Activated T-helper 17 cell treated with anti-CD3 and anti-CD28 coated beads, Interleukin-2, amount 50 U/mL, for 72 hours (primary cell): ENCODE data around the gene HOXC6. TPM values are rescaled to one million over a fixed set of nuclear protein-coding genes. Genes with fewer than 3 reads are reported as not detected.

Experiments
- ATAC-seq: fragments of 150-1000 bp; cut with Tn5 transposase; replicated peaks from 2 replicates; pipeline ENCODE4 v1.10.0; 2021; ENCODE audit warnings: mild to moderate bottlenecking, moderate library complexity
- H3K27ac Mint-ChIP-seq: one replicate; pipeline ENCODE4 v1.8.0; 2022; ENCODE audit warnings: mixed read lengths
- H3K27me3 Mint-ChIP-seq: one replicate; pipeline ENCODE4 v1.8.0; 2022; ENCODE audit warnings: mixed read lengths
- H3K36me3 Mint-ChIP-seq: one replicate; pipeline ENCODE4 v1.8.0; 2022; ENCODE audit warnings: low read depth, mild to moderate bottlenecking, mixed read lengths
- H3K4me1 Mint-ChIP-seq: one replicate; pipeline ENCODE4 v1.8.0; 2022; ENCODE audit warnings: mixed read lengths
- H3K4me3 Mint-ChIP-seq: one replicate; pipeline ENCODE4 v1.8.0; 2022; ENCODE audit warnings: mild to moderate bottlenecking, mixed read lengths
- H3K9me3 Mint-ChIP-seq: one replicate; pipeline ENCODE4 v1.8.0; 2022; ENCODE audit warnings: mixed read lengths
- total RNA-seq, 2 donors: library from RNA; stranded (reverse); gene quantifications; one replicate each; pipeline ENCODE4 v1.2.3, GENCODE V29; 2022

Gene HOXC6
- total RNA-seq, 2 donors from 2014 or later = not detected

DNA sequence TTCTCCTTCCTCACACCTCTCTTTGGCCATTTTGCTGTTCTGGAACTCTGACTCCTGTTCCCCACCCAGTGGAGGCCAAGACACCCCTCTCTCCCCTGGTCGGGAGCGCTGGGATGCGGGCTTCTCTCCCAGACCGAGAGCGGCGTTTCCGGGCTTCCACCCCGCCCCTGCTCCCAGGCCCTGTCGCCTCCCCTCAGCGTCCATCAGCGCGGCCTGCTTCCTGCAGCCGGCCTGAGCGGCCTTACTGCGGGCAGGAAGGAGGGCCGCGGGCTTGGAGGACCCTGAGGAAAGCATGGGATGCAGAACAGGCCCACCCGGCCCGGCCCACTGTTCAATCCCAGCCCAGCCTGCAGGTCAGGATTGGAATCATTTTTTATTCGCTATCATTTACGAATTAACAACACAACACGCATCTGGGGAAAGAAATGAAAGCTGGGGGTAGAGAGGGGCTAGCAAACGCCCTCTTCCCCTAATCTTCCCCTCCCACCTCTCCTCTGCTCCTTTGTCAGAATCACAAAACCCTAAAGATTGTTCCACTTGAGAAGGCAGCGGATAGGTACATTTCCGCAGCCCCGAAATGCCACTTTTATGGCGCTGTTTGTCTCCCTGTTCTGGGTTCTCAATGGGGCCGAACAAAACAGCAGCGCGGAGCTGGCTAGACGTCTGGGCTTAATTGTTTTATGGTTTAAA lies 23.3 kb upstream of the HOXC6 start:
- Mint-ChIP-seq H3K4me1 (peaks cover 4% of the 10 kb centered on the region), H3K9me3 (no peaks in the 10 kb centered on the region), H3K27ac (no peak overlapping the region), H3K27me3 (peaks cover 78% of the 10 kb centered on the region), H3K36me3 (no peaks in the 10 kb centered on the region), H3K4me3 (peak overlapping the region; percentile 65)
- no peak for ATAC-seq

DNA sequence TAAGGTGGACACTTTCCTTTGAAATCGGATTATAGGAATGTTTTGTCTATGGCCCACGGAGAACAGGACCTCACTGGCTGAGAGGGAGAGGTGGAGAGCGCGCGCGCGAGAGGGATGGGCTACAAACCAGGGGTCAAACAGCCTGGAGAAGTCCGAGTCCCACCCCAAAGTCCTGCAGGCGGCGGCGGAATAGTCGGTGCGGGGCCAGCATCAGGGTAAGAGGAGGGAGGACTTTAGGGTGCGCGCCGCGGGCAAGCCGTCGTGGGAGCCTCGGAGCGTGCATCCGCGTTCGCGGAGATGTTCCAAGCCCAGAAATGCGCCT lies 22.7 kb upstream of the HOXC6 start:
- Mint-ChIP-seq H3K4me3 (peak overlapping the region; percentile 65), H3K27me3 (peaks cover 81% of the 10 kb centered on the region), H3K36me3 (no peaks in the 10 kb centered on the region), H3K27ac (no peak overlapping the region), H3K4me1 (peaks cover 4% of the 10 kb centered on the region), H3K9me3 (no peaks in the 10 kb centered on the region)
- ATAC-seq = no peak

- Mint-ChIP-seq H3K27me3 (peaks cover 84% of the 10 kb centered on the region), H3K4me1 (peaks cover 6% of the 10 kb centered on the region), H3K4me3 (peak overlapping the region; percentile 65), H3K9me3 (no peaks in the 10 kb centered on the region), H3K27ac (no peak overlapping the region), H3K36me3 (no peaks in the 10 kb centered on the region)
- peak; percentile 84 for ATAC-seq
Observed at GRCh38 chr12:54005853-54006558, 22.2 kb upstream of the HOXC6 start.

DNA sequence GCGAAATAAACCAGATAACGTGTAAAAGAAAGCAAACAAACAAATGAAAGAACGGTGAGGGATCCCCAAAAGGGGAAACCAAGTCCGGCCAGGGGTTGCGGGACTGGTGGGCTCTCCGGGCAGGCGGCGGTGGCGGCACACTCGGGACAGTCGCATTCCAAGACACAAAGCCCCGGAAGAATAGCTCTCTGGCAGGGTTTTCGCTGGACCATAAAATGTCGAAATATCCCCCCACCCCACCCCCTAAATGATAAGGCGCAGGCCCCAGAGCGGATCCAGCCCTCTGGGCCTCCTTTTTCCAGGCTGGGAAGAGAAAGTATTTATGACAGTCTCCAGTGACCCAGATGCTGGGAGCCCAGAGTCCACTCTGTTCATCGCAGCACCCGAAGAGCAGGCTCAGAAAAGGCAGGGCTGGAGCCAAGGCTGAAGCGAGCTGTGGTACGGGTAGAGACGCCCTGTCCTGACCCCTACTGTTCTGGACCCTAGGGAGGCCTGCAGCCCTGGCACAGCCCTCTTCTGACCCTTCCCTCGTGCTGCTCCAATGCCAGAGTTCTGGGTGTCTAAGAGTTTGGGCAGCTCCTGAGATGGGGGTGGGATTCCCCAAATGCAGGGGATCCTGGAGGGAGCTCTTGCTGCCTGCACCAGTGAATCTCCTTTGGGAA lies 21.6 kb upstream of the HOXC6 start:
- Mint-ChIP-seq H3K4me3 (peak overlapping the region; percentile 65), H3K36me3 (no peaks in the 10 kb centered on the region), H3K27me3 (peaks cover 84% of the 10 kb centered on the region), H3K4me1 (peaks cover 13% of the 10 kb centered on the region), H3K27ac (no peak overlapping the region), H3K9me3 (no peaks in the 10 kb centered on the region)
- ATAC-seq = no peak

DNA sequence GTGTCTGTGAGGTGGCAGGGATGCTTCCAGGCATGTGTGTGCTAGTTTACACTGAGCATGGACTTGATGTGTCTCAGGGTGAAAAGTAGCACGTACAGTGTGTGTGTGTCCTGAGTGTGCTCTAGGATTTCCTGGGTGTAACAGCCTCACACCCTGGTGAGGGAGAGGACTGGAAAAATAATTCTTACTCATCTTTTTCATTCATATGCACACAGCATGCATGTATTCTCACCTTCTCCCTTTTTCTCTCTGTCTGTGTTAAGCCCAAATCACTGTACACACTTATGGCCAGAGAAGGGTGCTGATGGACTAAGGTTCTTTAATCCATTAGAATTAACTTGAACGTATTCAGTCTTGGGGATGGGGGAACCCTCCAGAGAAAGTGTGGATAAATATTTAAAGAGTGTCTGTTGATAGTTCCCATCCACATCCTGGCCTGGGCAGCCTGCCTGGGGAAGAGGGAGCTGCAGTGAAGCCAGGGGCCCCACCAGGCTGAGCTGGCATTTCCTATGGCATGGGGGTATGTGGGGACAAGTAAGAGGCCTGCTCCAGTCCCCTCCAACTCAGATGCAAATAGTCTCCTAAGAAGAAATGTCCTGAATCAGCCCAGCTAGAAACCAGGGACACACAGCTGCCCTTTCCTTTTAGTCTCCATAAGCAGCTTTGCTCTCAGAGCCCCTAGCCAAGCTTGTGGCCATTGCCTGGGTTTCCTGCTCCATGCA lies 20.5 kb upstream of the HOXC6 start:
- H3K4me3 Mint-ChIP-seq = no peak overlapping the region
- peaks cover 13% of the 10 kb centered on the region for H3K4me1 Mint-ChIP-seq
- ATAC-seq = no peak
- H3K36me3 Mint-ChIP-seq = no peaks in the 10 kb centered on the region
- no peaks in the 10 kb centered on the region for H3K9me3 Mint-ChIP-seq
- H3K27me3 Mint-ChIP-seq = peaks cover 84% of the 10 kb centered on the region
- no peak overlapping the region for H3K27ac Mint-ChIP-seq

GRCh38 chr12:54008260-54008552 lies 20.0 kb upstream of the HOXC6 start:
- no peaks in the 10 kb centered on the region for H3K36me3 Mint-ChIP-seq
- H3K9me3 Mint-ChIP-seq = no peaks in the 10 kb centered on the region
- no peak for ATAC-seq
- no peak overlapping the region for H3K27ac Mint-ChIP-seq
- peaks cover 84% of the 10 kb centered on the region for H3K27me3 Mint-ChIP-seq
- peaks cover 13% of the 10 kb centered on the region for H3K4me1 Mint-ChIP-seq
- peak overlapping the region; percentile 20 for H3K4me3 Mint-ChIP-seq

- Mint-ChIP-seq H3K9me3 (no peaks in the 10 kb centered on the region), H3K27ac (no peak overlapping the region), H3K36me3 (no peaks in the 10 kb centered on the region), H3K27me3 (peaks cover 78% of the 10 kb centered on the region), H3K4me1 (peaks cover 13% of the 10 kb centered on the region), H3K4me3 (peak overlapping the region; percentile 58)
- peak; percentile 40 for ATAC-seq
Observed at GRCh38 chr12:54009171-54010052, 18.8 kb upstream of the HOXC6 start.

DNA sequence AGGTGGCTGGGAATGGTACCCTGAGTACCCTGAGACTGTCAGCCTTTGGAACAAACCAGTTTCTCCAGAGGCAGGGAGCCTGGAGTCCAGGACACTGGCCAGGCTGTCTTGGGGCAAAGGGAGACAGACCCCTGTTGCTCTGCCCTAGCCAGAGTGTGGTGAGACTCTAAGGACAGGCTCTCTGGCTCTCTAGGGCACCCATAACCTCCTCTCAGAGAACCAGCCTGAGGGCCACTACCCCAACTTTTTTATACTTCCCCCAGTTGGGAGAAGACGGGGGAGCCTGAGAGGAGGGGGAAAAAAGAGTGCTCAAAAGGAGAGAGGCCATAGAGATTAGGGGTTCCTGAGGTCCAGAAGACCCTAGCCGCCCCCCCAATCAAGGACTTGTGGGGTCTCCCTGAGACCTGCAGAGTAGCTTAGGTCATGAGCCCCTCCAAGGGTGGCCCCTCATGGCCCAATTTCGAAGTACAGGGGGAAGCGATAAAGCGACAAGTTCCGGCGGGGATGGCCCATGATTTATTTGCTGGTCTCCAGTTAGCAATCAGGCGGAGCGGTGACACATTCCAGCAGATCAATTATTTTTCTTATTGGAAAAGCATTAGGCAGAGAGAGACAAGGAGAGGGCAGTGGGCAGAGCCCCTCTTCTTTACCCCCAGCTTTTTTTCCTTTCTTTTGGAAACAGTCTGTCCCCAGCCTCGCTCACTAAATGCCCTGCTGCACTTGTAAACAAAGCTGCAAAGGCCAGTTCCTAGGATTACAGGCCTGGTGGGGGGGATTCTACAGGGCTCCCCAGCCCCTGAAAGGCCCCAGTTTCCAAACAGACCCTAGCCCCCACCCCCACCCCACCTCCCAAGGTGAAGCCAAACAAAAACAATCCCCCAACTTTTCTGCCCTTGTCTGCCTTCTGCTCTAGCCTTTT lies 17.9 kb upstream of the HOXC6 start:
- ATAC-seq = no peak
- Mint-ChIP-seq H3K36me3 (peaks cover 7% of the 10 kb centered on the region), H3K27ac (no peak overlapping the region), H3K27me3 (peaks cover 79% of the 10 kb centered on the region), H3K4me3 (peak overlapping the region; percentile 58), H3K4me1 (peaks cover 13% of the 10 kb centered on the region), H3K9me3 (no peaks in the 10 kb centered on the region)

GRCh38 chr12:54010972-54011664 lies 17.1 kb upstream of the HOXC6 start:
- Mint-ChIP-seq H3K9me3 (no peaks in the 10 kb centered on the region), H3K4me1 (peaks cover 11% of the 10 kb centered on the region), H3K36me3 (peaks cover 7% of the 10 kb centered on the region), H3K4me3 (no peak overlapping the region), H3K27me3 (peaks cover 75% of the 10 kb centered on the region), H3K27ac (no peak overlapping the region)
- ATAC-seq = no peak

DNA sequence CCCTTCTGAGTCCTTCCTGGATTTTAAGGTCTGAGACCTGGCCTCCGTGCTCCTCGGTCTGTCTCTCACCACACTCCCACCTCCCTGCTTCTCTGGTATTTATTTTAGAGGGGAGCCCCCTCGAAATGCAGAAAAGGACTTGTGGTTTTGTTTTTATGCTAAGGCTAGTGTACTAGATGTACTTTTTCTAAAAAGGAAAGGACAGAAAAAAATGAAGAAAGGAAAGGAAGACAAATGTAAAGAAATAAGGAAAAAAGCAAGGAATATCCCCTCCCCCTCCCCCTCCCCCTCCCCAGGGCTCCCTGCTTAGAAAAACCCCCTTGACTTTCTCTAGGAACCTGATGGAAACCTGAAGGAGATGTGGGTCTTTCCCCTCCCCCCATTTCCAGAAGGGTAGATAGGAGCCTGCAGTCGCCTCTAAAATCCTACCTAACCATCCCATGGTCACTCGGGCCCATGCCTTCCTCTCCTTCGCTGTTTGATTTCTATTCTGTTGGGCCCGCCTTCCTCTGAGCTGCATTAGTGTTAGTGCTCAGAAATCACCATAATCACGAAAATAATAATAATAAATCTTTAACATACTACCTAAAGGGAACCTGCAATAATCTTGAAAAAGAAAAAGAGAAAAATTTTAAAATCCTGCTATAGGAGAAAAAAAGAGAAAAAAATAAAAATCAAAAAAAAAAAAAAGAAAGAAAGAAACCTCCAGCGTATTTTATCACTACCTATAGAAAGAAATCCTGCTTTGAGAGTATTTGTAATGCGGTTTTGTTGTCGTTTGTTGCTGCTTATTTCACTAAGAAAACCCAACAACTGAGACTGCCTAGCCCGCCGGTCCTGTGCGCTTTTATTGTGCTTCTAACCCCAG lies 16.3 kb upstream of the HOXC6 start:
- peaks cover 68% of the 10 kb centered on the region for H3K27me3 Mint-ChIP-seq
- peaks cover 9% of the 10 kb centered on the region for H3K4me1 Mint-ChIP-seq
- peaks cover 7% of the 10 kb centered on the region for H3K36me3 Mint-ChIP-seq
- no peak for ATAC-seq
- no peak overlapping the region for H3K4me3 Mint-ChIP-seq
- H3K27ac Mint-ChIP-seq = no peak overlapping the region
- no peaks in the 10 kb centered on the region for H3K9me3 Mint-ChIP-seq

DNA sequence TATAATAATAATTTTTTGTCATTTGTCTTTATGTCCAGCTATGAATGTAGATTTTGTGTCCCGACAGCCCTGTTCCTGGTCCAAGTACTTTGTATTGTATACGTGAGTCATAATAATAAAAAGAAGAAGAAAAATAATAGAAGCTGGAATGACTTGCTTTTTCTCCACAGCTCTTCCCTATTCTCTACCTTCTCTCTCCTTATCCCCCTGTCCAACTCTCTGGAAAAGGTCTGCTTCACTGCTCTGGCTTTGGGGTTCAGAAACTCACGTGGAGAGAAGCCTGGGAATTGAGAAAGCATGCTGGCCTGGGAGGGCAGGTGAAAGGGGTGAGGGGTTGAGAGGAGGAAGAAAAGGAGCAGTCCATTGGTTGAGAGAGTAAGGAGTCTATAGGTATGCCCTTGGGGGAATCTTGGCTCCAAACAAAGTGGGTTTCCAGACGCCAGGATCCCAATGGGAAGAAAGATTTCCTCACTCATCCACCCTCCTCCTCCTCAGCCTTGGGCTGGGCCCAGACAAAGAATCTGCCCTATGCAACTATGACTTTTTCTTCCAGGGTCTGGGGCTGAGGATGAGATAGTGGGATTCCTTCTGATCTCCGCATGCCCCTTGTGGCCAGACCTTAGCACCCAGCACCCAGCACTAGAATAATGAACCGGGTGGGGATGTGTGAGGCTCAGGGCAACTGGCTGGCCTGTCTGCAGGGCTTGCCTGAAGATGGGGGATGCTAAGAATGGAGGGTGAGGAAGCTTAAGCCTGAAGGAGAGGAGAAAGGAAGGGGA lies 15.4 kb upstream of the HOXC6 start:
- no peak for ATAC-seq
- Mint-ChIP-seq H3K27ac (no peak overlapping the region), H3K27me3 (peaks cover 68% of the 10 kb centered on the region), H3K36me3 (peaks cover 7% of the 10 kb centered on the region), H3K4me1 (peaks cover 15% of the 10 kb centered on the region), H3K9me3 (no peaks in the 10 kb centered on the region), H3K4me3 (no peak overlapping the region)
